ENCODE measurements around the gene SBF2.

GRCh38 chr11:10109806-10110205 is 184.2 kb downstream of the SBF2 start:
- TF ChIP-seq GATAD2A (CRISPR knock-in tag; IDR thresholded peaks at IDR 0.05) = no peak
- TF ChIP-seq MXI1 (IDR thresholded peaks at IDR 0.05; ENCODE audit: borderline replicate concordance, low read depth, low read length) = no peak
- TF ChIP-seq MYC (CRISPR knock-in tag; IDR thresholded peaks at IDR 0.05; ENCODE audit: borderline replicate concordance) = no peak
- TF ChIP-seq CBX2 (IDR thresholded peaks at IDR 0.05; ENCODE audit: low read depth, low read length) = no peak
- no peak for TF ChIP-seq CBX2 (CRISPR knock-in tag; IDR thresholded peaks at IDR 0.05; ENCODE audit: low read depth)
- TF ChIP-seq GMEB2 (CRISPR knock-in tag; IDR thresholded peaks at IDR 0.05; ENCODE audit: low read depth) = no peak
- TF ChIP-seq ARID5B (CRISPR knock-in tag; IDR thresholded peaks at IDR 0.05) = no peak
- no peak for TF ChIP-seq PBX3 (CRISPR knock-in tag; IDR thresholded peaks at IDR 0.05; ENCODE audit: borderline replicate concordance)
